Kidney (tissue), 14 donors: ENCODE results near the gene MTCH2. TPM values are rescaled to one million over a fixed set of nuclear protein-coding genes. Genes with fewer than 3 reads are reported as not detected.

Experiments used
- DNase-seq, 5 donors: peaks; one replicate each; pipeline ENCODE4 v3.0.0-alpha.2; 2013 to 2020
- FAIRE-seq: peaks from 2 replicates; lab custom pipeline; 2012; peaks lifted over from hg19 to GRCh38; lab: Jason Lieb, UNC
- H3K27ac ChIP-seq, 2 donors: one replicate each; pipeline ENCODE4 v1.7.0; 2013; ENCODE audit warnings: low read depth in 2 of 2, low read length in 2 of 2, inconsistent platforms in 1 of 2
- H3K27me3 ChIP-seq: one replicate; pipeline ENCODE4 v1.7.1; 2013; ENCODE audit warnings: low read length, inconsistent platforms; ENCODE audit not compliant: control insufficient read depth, insufficient read depth
- H3K36me3 ChIP-seq, 3 donors: one replicate each; pipeline versions ENCODE4 v1.7.0 to v1.7.1; 2013; ENCODE audit warnings: low read length in 3 of 3, control low read depth in 1 of 3, inconsistent platforms in 1 of 3; ENCODE audit not compliant: insufficient read depth in 3 of 3, control insufficient read depth in 2 of 3
- H3K4me1 ChIP-seq, 3 donors: one replicate each; pipeline versions ENCODE4 v1.7.0 to v1.7.1; 2013; ENCODE audit warnings: low read length in 3 of 3, inconsistent platforms in 1 of 3, low read depth in 1 of 3; ENCODE audit not compliant: control insufficient read depth in 2 of 3, insufficient read depth in 2 of 3
- H3K4me3 ChIP-seq, 3 donors: one replicate each; pipeline versions ENCODE4 v1.7.0 to v1.8.1; 2013; ENCODE audit warnings: low read length in 3 of 3, control low read depth in 1 of 3, inconsistent platforms in 1 of 3
- H3K9ac ChIP-seq, 3 donors: one replicate each; pipeline versions ENCODE4 v1.7.0 to v1.7.1; 2013; ENCODE audit warnings: low read length in 3 of 3, control low read depth in 1 of 3, inconsistent platforms in 1 of 3
- H3K9me3 ChIP-seq, 3 donors: one replicate each; pipeline versions ENCODE4 v1.7.0 to v1.7.1; 2013; ENCODE audit warnings: low read length in 3 of 3, control low read depth in 1 of 3, inconsistent platforms in 1 of 3; ENCODE audit not compliant: control insufficient read depth in 2 of 3, insufficient read depth in 1 of 3
- intact Hi-C: fragments of 100-400 bp; cut with DNase I; formaldehyde crosslinking; loops from one replicate; pipeline ENCODE4 v1.11.1; 2022
- polyA plus RNA-seq: library from polyadenylated mRNA; stranded (reverse); fragments of 350-450 nt; fragmentation: Illumina TruSeq; extraction: RNeasy Lipid Tissue Mini Kit (QIAGEN cat#74804); gene quantifications from one replicate; pipeline ENCODE4 v1.2.3, GENCODE V29; 2014; ENCODE audit warnings: low read depth, low replicate concordance; ENCODE audit not compliant: insufficient read depth
- total RNA-seq: library from RNA; stranded (reverse); fragmentation: NEBNext Ultra II Directional; extraction: Animal tissue kit (Norgen Biotek cat#: 25700); gene quantifications from one replicate; pipeline ENCODE4 v1.2.1, GENCODE V29; 2021
- TF ChIP-seq, protein P1 (sequence below): IDR thresholded peaks from 3 replicates; pipeline ENCODE4 v1.5.1; 2012; ENCODE audit warnings: mild to moderate bottlenecking, moderate library complexity, borderline replicate concordance; ENCODE audit not compliant: insufficient read depth; ENCODE audit errors: extremely low read depth
- donor health status: control.
- donor health status: control.
- donor health status: control.
- donor health status: control.
- donor health status: control.
- donor health status: DM: yes; HTN: yes; CAD: no.
- donor health status: Normal renal cell carcinoma (clear cell type).

MTCH2 gene
- total and polyA plus RNA-seq, 2 donors from 2014 or later, result 85.3 to 201 TPM

DNA sequence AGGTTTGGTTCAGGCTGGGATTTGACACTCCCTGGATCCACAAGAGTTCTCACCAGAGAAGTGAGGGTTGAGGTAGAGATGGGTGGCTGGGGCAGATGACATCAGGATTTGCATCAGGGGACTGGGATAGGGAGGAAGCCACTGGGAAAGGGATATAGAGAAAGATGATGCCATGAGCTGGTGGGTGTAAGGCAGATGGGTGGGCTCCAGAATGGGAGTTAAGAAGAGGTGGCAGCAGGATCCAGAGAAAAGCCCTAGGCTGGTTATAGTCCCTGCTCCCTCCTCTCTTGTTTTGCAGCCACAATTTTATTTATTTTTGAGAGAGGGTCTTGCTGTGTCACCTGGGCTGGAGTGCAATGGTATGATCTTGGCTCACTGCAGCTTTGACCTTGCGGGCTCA lies 46.4 kb downstream of the MTCH2 start:
- Histone ChIP-seq H3K36me3 (no peaks in the 10 kb centered on the region), H3K9me3 (no peaks in the 10 kb centered on the region), H3K27me3 (peaks cover 3% of the 10 kb centered on the region), H3K4me1 (no peaks in the 10 kb centered on the region), H3K9ac (no peak overlapping the region), H3K4me3 (no peak overlapping the region), H3K27ac (no peak overlapping the region)
- DNase-seq (no peak), FAIRE-seq (no peak)
- TF ChIP-seq, protein P1, sequence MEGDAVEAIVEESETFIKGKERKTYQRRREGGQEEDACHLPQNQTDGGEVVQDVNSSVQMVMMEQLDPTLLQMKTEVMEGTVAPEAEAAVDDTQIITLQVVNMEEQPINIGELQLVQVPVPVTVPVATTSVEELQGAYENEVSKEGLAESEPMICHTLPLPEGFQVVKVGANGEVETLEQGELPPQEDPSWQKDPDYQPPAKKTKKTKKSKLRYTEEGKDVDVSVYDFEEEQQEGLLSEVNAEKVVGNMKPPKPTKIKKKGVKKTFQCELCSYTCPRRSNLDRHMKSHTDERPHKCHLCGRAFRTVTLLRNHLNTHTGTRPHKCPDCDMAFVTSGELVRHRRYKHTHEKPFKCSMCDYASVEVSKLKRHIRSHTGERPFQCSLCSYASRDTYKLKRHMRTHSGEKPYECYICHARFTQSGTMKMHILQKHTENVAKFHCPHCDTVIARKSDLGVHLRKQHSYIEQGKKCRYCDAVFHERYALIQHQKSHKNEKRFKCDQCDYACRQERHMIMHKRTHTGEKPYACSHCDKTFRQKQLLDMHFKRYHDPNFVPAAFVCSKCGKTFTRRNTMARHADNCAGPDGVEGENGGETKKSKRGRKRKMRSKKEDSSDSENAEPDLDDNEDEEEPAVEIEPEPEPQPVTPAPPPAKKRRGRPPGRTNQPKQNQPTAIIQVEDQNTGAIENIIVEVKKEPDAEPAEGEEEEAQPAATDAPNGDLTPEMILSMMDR, result no peak
- intact Hi-C loops, result no loop called here

DNA sequence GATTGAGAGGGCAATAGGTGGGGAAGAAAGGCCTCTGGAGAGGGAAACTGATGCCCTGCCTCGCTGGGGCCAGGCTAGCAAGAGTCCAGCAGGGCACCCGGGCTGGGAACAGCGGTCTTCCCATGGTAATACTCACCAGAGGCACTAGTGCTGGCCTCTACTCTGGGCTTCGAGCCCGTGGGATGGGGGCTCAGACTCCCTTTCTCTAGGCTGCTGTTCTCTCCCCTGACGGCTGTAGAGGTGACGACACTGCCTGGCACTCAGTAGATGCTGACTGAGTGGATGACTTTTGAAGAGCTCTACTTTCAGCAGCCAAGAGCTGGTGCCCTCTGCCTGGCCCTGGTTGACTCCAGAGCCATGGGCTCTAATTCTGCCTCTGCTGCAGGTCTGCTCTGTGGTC lies 47.3 kb downstream of the MTCH2 start:
- Histone ChIP-seq H3K4me1 (no peaks in the 10 kb centered on the region), H3K9me3 (no peaks in the 10 kb centered on the region)

DNA sequence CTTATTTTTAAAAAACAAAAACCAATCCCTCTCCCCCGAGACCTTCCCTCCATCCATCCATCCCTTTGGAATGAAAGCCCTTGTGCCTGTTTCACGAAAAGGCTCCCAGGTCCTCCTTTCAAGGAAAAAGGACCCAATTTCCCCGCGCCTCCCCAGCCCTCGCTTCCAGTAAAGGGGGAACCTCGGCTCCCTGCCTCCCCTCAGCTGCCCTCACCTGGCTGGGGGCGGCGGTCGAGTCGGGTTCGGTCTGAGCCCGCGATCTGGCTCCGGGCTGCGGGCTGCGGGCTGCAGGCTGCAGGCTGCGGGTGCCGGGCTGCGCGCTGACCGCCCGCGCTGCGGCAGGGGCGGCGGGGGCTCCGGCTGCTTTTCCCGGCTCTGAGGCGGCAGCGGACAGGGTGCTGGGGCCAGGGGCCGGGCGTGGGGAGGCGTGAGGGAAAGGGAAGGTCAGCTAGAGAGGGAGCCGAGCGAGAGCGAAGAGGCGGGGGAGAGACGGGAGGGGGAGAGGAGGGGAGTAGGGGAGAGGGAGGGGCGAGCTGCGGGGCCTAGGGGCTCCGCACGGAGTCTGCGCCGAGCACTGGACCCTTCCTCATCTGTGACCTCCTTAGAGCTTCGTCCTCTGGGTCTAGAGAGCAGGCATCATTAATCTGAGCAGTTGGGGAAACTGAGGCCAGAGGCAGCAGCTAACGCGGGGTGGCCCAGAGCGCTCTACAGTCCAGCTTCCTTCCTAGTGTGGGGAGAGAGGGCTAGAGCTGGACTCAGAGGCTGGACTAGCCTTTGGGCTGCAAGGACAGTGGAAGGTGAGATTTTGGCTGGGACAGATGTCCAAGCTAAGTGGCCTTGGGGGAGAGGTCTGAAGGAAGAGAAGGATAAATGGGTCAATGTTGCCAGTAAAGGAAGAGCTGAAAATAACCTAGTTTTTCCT lies 48.2 kb downstream of the MTCH2 start, which contains the start of gene C1QTNF4:
C1QTNF4 (minus strand) TSS at position 478 of the 922 bp plus-strand sequence. CDS start 3,601 bp downstream, outside the sequence.
- no peak within 1 kb of the TSS for H3K9ac ChIP-seq
- peak within 1 kb of the TSS in 1 of 3 donors; percentile 23 for H3K4me3 ChIP-seq
- H3K9me3 ChIP-seq, result no peaks in the 10 kb centered on the region
- H3K27ac ChIP-seq, result no peak within 1 kb of the TSS
- no peaks in the 10 kb centered on the region for H3K4me1 ChIP-seq
- TF ChIP-seq, protein P1, result no peak
- intact Hi-C loops, result no loop called here
- FAIRE-seq (no peak), DNase-seq (peak; percentile 60 to 68 (median 64))
- no peaks in the 10 kb centered on the region for H3K36me3 ChIP-seq
- H3K27me3 ChIP-seq, result peaks cover 3% of the 10 kb centered on the region

More for the DNA sequence above, 47.3 kb downstream of the MTCH2 start:
- DNase-seq (no peak), FAIRE-seq (no peak)
- Histone ChIP-seq H3K36me3 (no peaks in the 10 kb centered on the region), H3K9ac (no peak overlapping the region), H3K4me3 (no peak overlapping the region), H3K27ac (no peak overlapping the region), H3K27me3 (peaks cover 3% of the 10 kb centered on the region)
- TF ChIP-seq, protein P1, result no peak
- intact Hi-C loops, result no loop called here
